Neuronal stem cell (in vitro differentiated cells): ENCODE data around the gene ZCWPW2.

Experiments
- DNase-seq: peaks from one replicate; pipeline ENCODE4 v3.0.0-alpha.2; 2013; ENCODE audit warnings: low spot score
- H2AFZ ChIP-seq: one replicate; pipeline ENCODE4 v1.6.1; 2013; ENCODE audit warnings: mild to moderate bottlenecking, low read length, inconsistent platforms
- H2AK5ac ChIP-seq: 2 replicates; pipeline ENCODE4 v1.6.1; 2013; ENCODE audit warnings: low read depth, mild to moderate bottlenecking, inconsistent platforms, low read length, moderate library complexity, mixed read lengths
- H2BK120ac ChIP-seq: 2 replicates; pipeline ENCODE4 v1.6.1; 2013; ENCODE audit warnings: low read depth, mild to moderate bottlenecking, inconsistent platforms, low read length, moderate library complexity, mixed read lengths
- H2BK12ac ChIP-seq: one replicate; pipeline ENCODE4 v1.6.1; 2013; ENCODE audit warnings: low read length, inconsistent platforms
- H2BK15ac ChIP-seq: 2 replicates; pipeline ENCODE4 v1.6.1; 2013; ENCODE audit warnings: mild to moderate bottlenecking, low read length, inconsistent platforms, mixed read lengths
- H2BK5ac ChIP-seq: one replicate; pipeline ENCODE4 v1.6.1; 2013; ENCODE audit warnings: inconsistent platforms, mild to moderate bottlenecking, low read length, moderate library complexity
- H3K14ac ChIP-seq: one replicate; pipeline ENCODE4 v1.6.1; 2013; ENCODE audit warnings: low read length, inconsistent platforms
- H3K18ac ChIP-seq: 2 replicates; pipeline ENCODE4 v1.6.1; 2013; ENCODE audit warnings: low read length, inconsistent platforms
- H3K23ac ChIP-seq: 2 replicates; pipeline ENCODE4 v1.6.1; 2013; ENCODE audit warnings: low read depth, mild to moderate bottlenecking, mixed read lengths, low read length, inconsistent platforms; ENCODE audit not compliant: poor library complexity
- H3K27ac ChIP-seq: replicated peaks from 3 replicates; pipeline ENCODE4 v1.5.1; 2013; ENCODE audit warnings: low read length, inconsistent platforms
- H3K27me3 ChIP-seq, 3 experiments: 2 replicates each; pipeline ENCODE4 v1.6.1; 2013; ENCODE audit warnings: low read length in 3 of 3, mild to moderate bottlenecking in 2 of 3, inconsistent platforms in 1 of 3, low read depth in 1 of 3, mixed read lengths in 1 of 3, moderate library complexity in 1 of 3; ENCODE audit not compliant: control insufficient read depth in 3 of 3, insufficient read depth in 3 of 3
- H3K36me3 ChIP-seq, 2 donors: replicated peaks in 1 of 2; 2 replicates each; pipeline ENCODE4 v1.6.1; 2013; ENCODE audit warnings: low read length in 2 of 2; ENCODE audit not compliant: control insufficient read depth in 2 of 2, insufficient read depth in 2 of 2
- H3K4ac ChIP-seq: 2 replicates; pipeline ENCODE4 v1.6.1; 2013; ENCODE audit warnings: inconsistent platforms, mild to moderate bottlenecking, low read length, moderate library complexity
- H3K4me1 ChIP-seq, 2 donors: 1 replicate in 1 of 2; 2 replicates in 1 of 2; pipeline ENCODE4 v1.6.1; 2013; ENCODE audit warnings: low read length in 2 of 2, low read depth in 1 of 2; ENCODE audit not compliant: control insufficient read depth in 2 of 2, insufficient read depth in 1 of 2
- H3K4me2 ChIP-seq: one replicate; pipeline ENCODE4 v1.6.1; 2013; ENCODE audit warnings: mild to moderate bottlenecking, low read length, inconsistent platforms; ENCODE audit not compliant: insufficient read depth, poor library complexity, severe bottlenecking
- H3K4me3 ChIP-seq, 2 donors: 2 replicates each; pipeline ENCODE4 v1.5.1; 2013; ENCODE audit warnings: low read length in 2 of 2, mild to moderate bottlenecking in 2 of 2, inconsistent platforms in 1 of 2, moderate library complexity in 1 of 2
- H3K79me1 ChIP-seq: one replicate; pipeline ENCODE4 v1.6.1; 2013; ENCODE audit warnings: low read depth, mild to moderate bottlenecking, inconsistent platforms, low read length, moderate library complexity
- H3K9ac ChIP-seq: one replicate; pipeline ENCODE4 v1.6.1; 2013; ENCODE audit warnings: mild to moderate bottlenecking, low read depth, low read length, inconsistent platforms; ENCODE audit not compliant: poor library complexity
- H3K9me3 ChIP-seq, 2 donors: replicated peaks in 1 of 2; 2 replicates each; pipeline versions ENCODE3 to v1.6.1; 2013; ENCODE audit warnings: low read length in 2 of 2, mild to moderate bottlenecking in 2 of 2, inconsistent platforms in 1 of 2, low read depth in 1 of 2, mixed read lengths in 1 of 2, moderate library complexity in 1 of 2; ENCODE audit not compliant: control insufficient read depth in 2 of 2, insufficient read depth in 1 of 2
- H4K8ac ChIP-seq: one replicate; pipeline ENCODE4 v1.6.1; 2013; ENCODE audit warnings: low read depth, mild to moderate bottlenecking, inconsistent platforms, low read length, moderate library complexity
- H4K91ac ChIP-seq: one replicate; pipeline ENCODE4 v1.6.1; 2013; ENCODE audit warnings: low read length, low read depth, mild to moderate bottlenecking, inconsistent platforms; ENCODE audit not compliant: poor library complexity
- WGBS, 2 donors: extraction: QIAGEN DNeasy Blood & Tissue Kit; methylation state at CpG; one replicate each; pipeline ENCODE4 v1.1.7; 2013; ENCODE audit warnings: missing lambda C conversion rate in 2 of 2, mixed read lengths in 1 of 2; ENCODE audit not compliant: insufficient read length in 2 of 2, insufficient replicate concordance in 1 of 2; ENCODE audit errors: extremely low coverage in 2 of 2; 5-methylcytosine and 5-hydroxymethylcytosine counted together

The ZCWPW2 gene

GRCh38 chr3:28502397-28502937, 153.9 kb downstream of the ZCWPW2 start:
- H2BK120ac ChIP-seq: no peak overlapping the region
- H2AK5ac ChIP-seq: no peak overlapping the region
- H3K36me3 ChIP-seq: no peaks in the 10 kb centered on the region
- no peak overlapping the region for H3K4me3 ChIP-seq
- no peak overlapping the region for H3K4ac ChIP-seq
- peaks cover 1 to 7% of the 10 kb centered on the region in 2 donors for H3K4me1 ChIP-seq
- H2BK12ac ChIP-seq: no peak overlapping the region
- H2BK15ac ChIP-seq: no peak overlapping the region
- no peak overlapping the region for H2BK5ac ChIP-seq
- no CpG with 5 or more reads among the region's 6 CpGs for WGBS, 2 donors
- DNase-seq: no peak
- no peaks in the 10 kb centered on the region for H3K27me3 ChIP-seq
- H3K4me2 ChIP-seq: no peak overlapping the region
- no peak overlapping the region for H3K9ac ChIP-seq
- no peak overlapping the region for H3K27ac ChIP-seq
- H3K18ac ChIP-seq: no peak overlapping the region
- no peak overlapping the region for H4K8ac ChIP-seq
- H2AFZ ChIP-seq: no peak overlapping the region
- H3K14ac ChIP-seq: no peak overlapping the region
- no peak overlapping the region for H4K91ac ChIP-seq
- no peaks in the 10 kb centered on the region for H3K9me3 ChIP-seq
- no peak overlapping the region for H3K23ac ChIP-seq
- no peaks in the 10 kb centered on the region for H3K79me1 ChIP-seq

- peak; percentile 18 for DNase-seq
- WGBS, 2 donors: no CpG with 5 or more reads among the region's 1 CpG
Observed at GRCh38 chr3:28504976-28505375, 156.5 kb downstream of the ZCWPW2 start.

GRCh38 chr3:28521663-28522062, 173.1 kb downstream of the ZCWPW2 start:
- H2BK5ac ChIP-seq: no peak overlapping the region

More at GRCh38 chr3:28504976-28505375, 156.5 kb downstream of the ZCWPW2 start:
- Histone ChIP-seq H3K4me1 (peaks cover 1 to 7% of the 10 kb centered on the region in 2 donors), H3K23ac (no peak overlapping the region), H3K27ac (no peak overlapping the region), H2BK120ac (no peak overlapping the region), H2BK15ac (no peak overlapping the region), H3K4me3 (no peak overlapping the region), H4K8ac (no peak overlapping the region), H2BK5ac (no peak overlapping the region), H3K79me1 (no peaks in the 10 kb centered on the region), H3K4ac (no peak overlapping the region), H2AFZ (no peak overlapping the region), H3K36me3 (no peaks in the 10 kb centered on the region), H3K27me3 (no peaks in the 10 kb centered on the region), H4K91ac (no peak overlapping the region), H3K18ac (no peak overlapping the region), H3K4me2 (no peak overlapping the region), H3K9ac (no peak overlapping the region), H2BK12ac (no peak overlapping the region), H3K14ac (no peak overlapping the region), H3K9me3 (no peaks in the 10 kb centered on the region), H2AK5ac (no peak overlapping the region)

GRCh38 chr3:28542351-28542750, 193.8 kb downstream of the ZCWPW2 start:
- Histone ChIP-seq H3K27me3 (no peaks in the 10 kb centered on the region), H3K36me3 (no peaks in the 10 kb centered on the region), H4K8ac (no peak overlapping the region), H2BK120ac (no peak overlapping the region), H3K4me2 (no peak overlapping the region), H2AFZ (no peak overlapping the region), H3K79me1 (no peaks in the 10 kb centered on the region), H3K9me3 (no peaks in the 10 kb centered on the region), H4K91ac (no peak overlapping the region), H3K18ac (no peak overlapping the region), H2BK5ac (no peak overlapping the region), H3K4ac (no peak overlapping the region), H3K9ac (no peak overlapping the region), H3K27ac (no peak overlapping the region), H2BK15ac (no peak overlapping the region), H3K14ac (no peak overlapping the region), H2AK5ac (no peak overlapping the region), H3K4me3 (no peak overlapping the region), H3K23ac (no peak overlapping the region), H2BK12ac (no peak overlapping the region), H3K4me1 (no peaks in the 10 kb centered on the region)
- no peak for DNase-seq
- no CpG with 5 or more reads among the region's 1 CpG for WGBS, 2 donors

More at GRCh38 chr3:28521663-28522062, 173.1 kb downstream of the ZCWPW2 start:
- no peak overlapping the region for H2AFZ ChIP-seq
- no peak overlapping the region for H4K91ac ChIP-seq
- H3K18ac ChIP-seq: no peak overlapping the region
- WGBS, 2 donors: no CpG with 5 or more reads among the region's 3 CpGs
- H3K4me2 ChIP-seq: no peak overlapping the region
- no peak overlapping the region for H3K4ac ChIP-seq
- no peaks in the 10 kb centered on the region for H3K79me1 ChIP-seq
- no peak overlapping the region for H2AK5ac ChIP-seq
- H3K36me3 ChIP-seq: no peaks in the 10 kb centered on the region
- H3K4me3 ChIP-seq: no peak overlapping the region
- H3K27ac ChIP-seq: no peak overlapping the region
- H3K9ac ChIP-seq: no peak overlapping the region
- no peaks in the 10 kb centered on the region for H3K9me3 ChIP-seq
- no peak overlapping the region for H2BK120ac ChIP-seq
- no peak overlapping the region for H3K23ac ChIP-seq
- H4K8ac ChIP-seq: no peak overlapping the region
- H3K27me3 ChIP-seq: no peaks in the 10 kb centered on the region
- H3K14ac ChIP-seq: no peak overlapping the region
- H2BK15ac ChIP-seq: no peak overlapping the region
- H2BK12ac ChIP-seq: no peak overlapping the region
- no peak for DNase-seq
- H3K4me1 ChIP-seq: no peaks in the 10 kb centered on the region
